HG03025 (cell line): ENCODE data around the gene FSTL4.

ENCODE experiments used
- ATAC-seq: cut with Tn5 transposase; IDR thresholded peaks from one replicate; pipeline ENCODE4 v1.9.1; 2021; ENCODE audit warnings: mild to moderate bottlenecking, moderate library complexity; ENCODE audit not compliant: unreplicated experiment, low FRiP score

FSTL4 gene

GRCh38 chr5:133483406-133484090 lies 128.8 kb downstream of the FSTL4 start:
- ATAC-seq: no peak

- ATAC-seq: no peak
Observed at GRCh38 chr5:133482028-133482427, 130.3 kb downstream of the FSTL4 start.

GRCh38 chr5:133480866-133481265 lies 131.5 kb downstream of the FSTL4 start:
- no peak for ATAC-seq

- ATAC-seq: no peak
Observed at GRCh38 chr5:133480366-133480765, 132.0 kb downstream of the FSTL4 start.

- no peak for ATAC-seq
Observed at GRCh38 chr5:133478199-133478985, 133.9 kb downstream of the FSTL4 start.

GRCh38 chr5:133475986-133476385 lies 136.4 kb downstream of the FSTL4 start:
- no peak for ATAC-seq

GRCh38 chr5:133474851-133475590 lies 137.3 kb downstream of the FSTL4 start:
- ATAC-seq: no peak

- no peak for ATAC-seq
Observed at GRCh38 chr5:133473291-133473690, 139.1 kb downstream of the FSTL4 start.

- ATAC-seq: no peak
Observed at GRCh38 chr5:133472829-133473228, 139.5 kb downstream of the FSTL4 start.

- ATAC-seq: no peak
Observed at GRCh38 chr5:133471699-133472098, 140.6 kb downstream of the FSTL4 start.

- ATAC-seq: no peak
Observed at GRCh38 chr5:133470841-133471240, 141.5 kb downstream of the FSTL4 start.

- no peak for ATAC-seq
Observed at GRCh38 chr5:133469846-133470245, 142.5 kb downstream of the FSTL4 start.

GRCh38 chr5:133469252-133469651 lies 143.1 kb downstream of the FSTL4 start:
- no peak for ATAC-seq

GRCh38 chr5:133468596-133468995 lies 143.7 kb downstream of the FSTL4 start:
- no peak for ATAC-seq

GRCh38 chr5:133467826-133468463 lies 144.4 kb downstream of the FSTL4 start:
- no peak for ATAC-seq

GRCh38 chr5:133467335-133467779 lies 145.0 kb downstream of the FSTL4 start:
- ATAC-seq: no peak

- ATAC-seq: no peak
Observed at GRCh38 chr5:133466556-133467334, 145.6 kb downstream of the FSTL4 start.

- no peak for ATAC-seq
Observed at GRCh38 chr5:133464013-133464412, 148.3 kb downstream of the FSTL4 start.

GRCh38 chr5:133461796-133462516 lies 150.4 kb downstream of the FSTL4 start:
- ATAC-seq: no peak
